Measurements from ENCODE around the gene SH3PXD2B. TPM values are rescaled to one million over a fixed set of nuclear protein-coding genes. Genes with fewer than 3 reads are reported as not detected.

SH3PXD2B gene
- total RNA-seq, 2 donors from 2014 or later = 0.12 to 0.21 TPM

DNA sequence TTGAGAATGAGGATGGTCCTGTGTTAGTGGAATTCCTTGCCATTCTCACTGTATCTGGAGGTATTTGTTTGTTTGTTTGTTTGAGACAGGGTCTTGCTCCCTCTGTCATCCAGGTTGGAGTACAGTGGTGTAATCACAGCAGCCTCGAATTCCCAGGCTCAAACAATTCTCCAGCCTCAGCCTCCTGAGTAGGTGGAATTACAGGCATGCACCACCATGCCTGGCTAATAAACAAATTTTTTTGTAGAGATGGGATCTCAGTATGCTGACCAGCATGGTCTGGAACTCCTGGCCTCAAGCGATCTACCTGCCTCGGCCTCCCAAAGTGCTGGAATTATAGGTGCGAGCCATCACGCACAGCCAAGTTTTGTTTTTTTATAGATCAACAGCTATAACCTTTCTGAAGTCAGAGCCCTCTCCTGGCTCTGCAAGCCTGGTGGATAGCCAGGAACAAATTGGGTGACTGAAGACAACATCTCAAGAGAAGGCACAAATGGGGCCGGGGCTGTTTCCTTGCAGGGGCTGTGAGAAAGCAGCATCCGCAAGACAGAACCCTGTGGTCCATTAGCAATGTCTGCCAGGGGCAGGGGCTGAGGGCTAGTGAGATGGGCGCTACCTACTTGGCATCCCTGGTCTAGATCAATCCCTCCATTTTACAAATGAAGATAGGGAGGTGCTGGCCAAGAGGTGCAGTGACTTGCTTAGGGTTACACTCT is 18.8 kb downstream of the SH3PXD2B start:
- H3K9me3 ChIP-seq (ENCODE audit: control insufficient read depth, low read length, poor library complexity, severe bottlenecking) = no peaks in the 10 kb centered on the region
- no peak overlapping the region for H3K27ac Mint-ChIP-seq
- no peaks in the 10 kb centered on the region for H3K4me1 Mint-ChIP-seq
- peaks cover 2% of the 10 kb centered on the region for H3K36me3 Mint-ChIP-seq (ENCODE audit: low read depth)
- no peak overlapping the region for H3K4me3 Mint-ChIP-seq
- peaks cover 17% of the 10 kb centered on the region for H3K27me3 Mint-ChIP-seq
- DNase-seq (no peak), ATAC-seq (no peak)

DNA sequence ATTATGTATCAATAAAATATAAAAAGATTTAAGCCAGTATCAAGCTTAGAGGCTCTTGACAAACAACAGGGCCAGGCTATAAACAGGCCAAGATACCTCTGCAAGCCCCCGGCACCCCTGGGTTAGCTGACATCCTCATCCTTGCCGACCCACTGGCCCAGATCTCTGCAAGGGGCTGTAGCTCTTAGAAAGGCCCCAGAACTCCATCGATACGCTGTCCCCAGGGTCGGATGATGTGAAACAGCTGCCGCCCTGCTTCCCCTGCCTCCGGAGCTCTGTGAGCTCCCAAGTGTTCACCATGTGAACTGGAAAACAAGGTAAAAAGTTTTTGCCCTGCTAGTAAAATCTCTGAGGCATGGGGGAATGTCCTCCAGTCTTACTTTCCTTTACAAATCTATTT is 20.1 kb downstream of the SH3PXD2B start:
- no peaks in the 10 kb centered on the region for H3K9me3 ChIP-seq (ENCODE audit: control insufficient read depth, low read length, poor library complexity, severe bottlenecking)
- no peak overlapping the region for H3K27ac Mint-ChIP-seq
- no peak overlapping the region for H3K4me3 Mint-ChIP-seq
- H3K4me1 Mint-ChIP-seq = no peaks in the 10 kb centered on the region
- H3K36me3 Mint-ChIP-seq (ENCODE audit: low read depth) = peaks cover 2% of the 10 kb centered on the region
- DNase-seq (no peak), ATAC-seq (no peak)
- peaks cover 17% of the 10 kb centered on the region for H3K27me3 Mint-ChIP-seq

- no peaks in the 10 kb centered on the region for H3K9me3 ChIP-seq (ENCODE audit: control insufficient read depth, low read length, poor library complexity, severe bottlenecking)
- H3K27me3 Mint-ChIP-seq = peaks cover 17% of the 10 kb centered on the region
- H3K4me3 Mint-ChIP-seq = no peak overlapping the region
- no peak overlapping the region for H3K27ac Mint-ChIP-seq
- ATAC-seq (no peak), DNase-seq (no peak)
- peaks cover 2% of the 10 kb centered on the region for H3K36me3 Mint-ChIP-seq (ENCODE audit: low read depth)
- H3K4me1 Mint-ChIP-seq = no peaks in the 10 kb centered on the region
These were observed 20.8 kb downstream of the SH3PXD2B start for GRCh38 chr5:172433513-172433912.

- H3K9me3 ChIP-seq (ENCODE audit: control insufficient read depth, low read length, poor library complexity, severe bottlenecking) = no peaks in the 10 kb centered on the region
- Mint-ChIP-seq H3K4me1 (no peaks in the 10 kb centered on the region), H3K4me3 (no peak overlapping the region), H3K36me3 (ENCODE audit: low read depth) (peaks cover under 1% of the 10 kb centered on the region), H3K27me3 (peaks cover 17% of the 10 kb centered on the region), H3K27ac (no peak overlapping the region)
- no peak for DNase-seq
- no peak for ATAC-seq
These were observed 21.3 kb downstream of the SH3PXD2B start for GRCh38 chr5:172433071-172433470.

GRCh38 chr5:172430354-172430753 is 24.0 kb downstream of the SH3PXD2B start:
- Mint-ChIP-seq H3K27me3 (peaks cover 31% of the 10 kb centered on the region), H3K4me1 (no peaks in the 10 kb centered on the region), H3K36me3 (ENCODE audit: low read depth) (peaks cover under 1% of the 10 kb centered on the region), H3K27ac (no peak overlapping the region), H3K4me3 (no peak overlapping the region)
- H3K9me3 ChIP-seq (ENCODE audit: control insufficient read depth, low read length, poor library complexity, severe bottlenecking) = no peaks in the 10 kb centered on the region
- DNase-seq (no peak), ATAC-seq (no peak)

DNA sequence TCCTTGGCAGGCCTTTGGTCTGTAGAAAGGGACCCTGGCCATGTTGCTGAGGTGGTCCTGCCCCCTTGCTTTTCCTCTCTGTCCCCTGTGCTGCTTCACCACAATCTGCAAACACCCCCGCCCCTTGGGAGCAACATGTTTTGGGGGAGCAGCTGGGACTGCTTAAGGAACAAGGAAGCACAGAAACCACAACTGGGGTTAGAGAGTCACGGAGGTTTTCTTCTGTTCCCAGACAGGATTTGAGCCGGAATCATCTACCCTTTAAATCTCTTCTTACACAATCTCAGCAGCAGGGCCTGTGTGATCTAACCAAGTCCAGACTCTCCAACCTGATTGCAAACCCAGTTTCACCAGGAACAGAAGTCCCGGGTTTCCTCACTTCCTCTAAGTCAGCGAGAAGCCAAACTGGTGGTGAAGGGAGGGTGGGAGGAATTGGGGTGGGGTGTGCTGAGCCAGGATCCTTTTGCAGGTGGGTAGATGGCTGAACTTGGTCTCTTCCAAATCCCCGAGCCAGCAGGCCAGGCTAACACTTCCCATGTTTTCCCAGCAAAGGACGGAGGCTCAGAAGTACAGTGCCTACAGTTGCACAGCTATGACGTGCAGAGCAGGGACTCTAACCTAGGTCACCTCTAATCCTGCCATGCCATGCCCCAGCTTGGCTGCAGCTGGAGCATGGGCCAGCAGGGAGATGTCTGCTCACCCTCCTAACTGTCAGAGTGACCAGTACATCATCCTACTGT is 25.0 kb downstream of the SH3PXD2B start:
- DNase-seq = no peak
- H3K36me3 Mint-ChIP-seq (ENCODE audit: low read depth) = peaks cover 2% of the 10 kb centered on the region
- no peaks in the 10 kb centered on the region for H3K9me3 ChIP-seq (ENCODE audit: control insufficient read depth, low read length, poor library complexity, severe bottlenecking)

DNA sequence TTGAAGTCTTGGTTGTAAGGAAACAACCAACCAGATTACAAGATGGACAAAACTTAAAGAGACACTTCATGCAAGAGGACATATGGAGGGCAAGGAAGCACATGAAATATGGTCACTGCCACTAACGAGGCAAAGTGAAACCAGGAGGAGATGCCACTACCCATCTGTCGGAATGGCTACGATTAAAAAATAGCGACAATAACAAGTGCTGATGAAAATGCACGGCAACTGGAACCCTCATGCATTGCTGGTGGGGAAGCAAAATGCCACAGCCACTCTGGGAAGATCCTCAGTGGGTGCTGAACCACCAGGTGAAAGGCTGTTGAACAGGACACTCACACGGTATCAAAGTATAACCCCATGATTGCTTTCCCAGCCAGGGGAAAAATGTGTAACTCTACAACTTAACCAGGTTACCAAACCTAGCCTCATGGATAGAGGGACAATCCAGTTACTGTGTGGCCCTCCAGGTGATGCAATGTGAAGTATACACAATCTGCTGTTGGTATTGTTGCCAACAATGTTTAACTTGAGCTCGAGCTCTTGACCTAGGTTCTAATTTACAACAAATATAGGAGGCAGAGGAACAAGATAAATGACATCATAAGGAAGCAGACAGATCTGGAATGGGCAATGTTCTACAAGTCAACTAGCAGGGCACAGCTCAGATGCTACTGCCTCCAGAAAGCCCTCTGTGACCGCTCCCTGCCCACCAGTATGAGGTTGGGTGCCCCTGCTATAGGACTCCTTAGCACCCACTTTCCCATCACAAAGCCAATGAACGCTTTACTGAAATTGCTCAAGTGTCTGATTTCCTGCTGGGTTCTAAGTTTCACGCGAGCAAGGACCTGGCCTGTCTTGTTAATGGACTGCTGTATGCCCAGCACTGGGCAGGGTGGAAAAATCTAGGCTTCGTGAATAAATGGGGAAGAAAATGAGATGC is 25.8 kb downstream of the SH3PXD2B start:
- Mint-ChIP-seq H3K27ac (no peak overlapping the region), H3K27me3 (peaks cover 43% of the 10 kb centered on the region), H3K4me3 (no peak overlapping the region), H3K4me1 (no peaks in the 10 kb centered on the region), H3K36me3 (ENCODE audit: low read depth) (peaks cover 2% of the 10 kb centered on the region)
- no peaks in the 10 kb centered on the region for H3K9me3 ChIP-seq (ENCODE audit: control insufficient read depth, low read length, poor library complexity, severe bottlenecking)
- ATAC-seq = no peak
- DNase-seq = no peak

More for the DNA sequence above, 25.0 kb downstream of the SH3PXD2B start:
- ATAC-seq = no peak
- Mint-ChIP-seq H3K27ac (no peak overlapping the region), H3K4me1 (no peaks in the 10 kb centered on the region), H3K4me3 (no peak overlapping the region), H3K27me3 (peaks cover 40% of the 10 kb centered on the region)

DNA sequence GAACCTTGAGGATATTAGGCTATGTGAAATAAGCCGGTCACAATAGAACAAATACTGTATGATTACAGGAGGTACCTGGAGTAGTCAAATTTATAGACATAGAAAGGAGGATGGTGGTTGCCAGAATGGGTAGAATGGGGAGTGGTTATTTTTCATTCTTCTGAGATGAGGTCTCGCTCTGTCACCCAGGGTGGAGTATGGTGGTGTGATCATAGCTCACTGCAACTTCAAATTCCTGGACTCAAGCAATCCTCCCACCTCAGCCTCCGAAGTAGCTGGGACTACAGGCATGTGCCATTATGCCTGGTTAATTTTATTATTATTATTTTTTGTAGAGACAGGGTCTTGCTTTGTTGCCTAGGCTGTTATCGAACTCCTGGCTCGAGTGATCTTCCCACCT is 27.1 kb downstream of the SH3PXD2B start:
- peaks cover 2% of the 10 kb centered on the region for H3K36me3 Mint-ChIP-seq (ENCODE audit: low read depth)
- DNase-seq (no peak), ATAC-seq (no peak)
- H3K9me3 ChIP-seq (ENCODE audit: control insufficient read depth, low read length, poor library complexity, severe bottlenecking) = no peaks in the 10 kb centered on the region
- no peak overlapping the region for H3K4me3 Mint-ChIP-seq
- peaks cover 40% of the 10 kb centered on the region for H3K27me3 Mint-ChIP-seq
- H3K27ac Mint-ChIP-seq = no peak overlapping the region
- H3K4me1 Mint-ChIP-seq = no peaks in the 10 kb centered on the region

- DNase-seq (no peak), ATAC-seq (no peak)
- H3K9me3 ChIP-seq (ENCODE audit: control insufficient read depth, low read length, poor library complexity, severe bottlenecking) = no peaks in the 10 kb centered on the region
- H3K4me1 Mint-ChIP-seq = no peaks in the 10 kb centered on the region
- peaks cover 45% of the 10 kb centered on the region for H3K27me3 Mint-ChIP-seq
- peaks cover 2% of the 10 kb centered on the region for H3K36me3 Mint-ChIP-seq (ENCODE audit: low read depth)
- H3K27ac Mint-ChIP-seq = no peak overlapping the region
- H3K4me3 Mint-ChIP-seq = no peak overlapping the region
These were observed 28.2 kb downstream of the SH3PXD2B start for GRCh38 chr5:172426086-172426485.

- H3K27ac Mint-ChIP-seq = no peak overlapping the region
These were observed 28.9 kb downstream of the SH3PXD2B start for GRCh38 chr5:172425402-172425801.

DNA sequence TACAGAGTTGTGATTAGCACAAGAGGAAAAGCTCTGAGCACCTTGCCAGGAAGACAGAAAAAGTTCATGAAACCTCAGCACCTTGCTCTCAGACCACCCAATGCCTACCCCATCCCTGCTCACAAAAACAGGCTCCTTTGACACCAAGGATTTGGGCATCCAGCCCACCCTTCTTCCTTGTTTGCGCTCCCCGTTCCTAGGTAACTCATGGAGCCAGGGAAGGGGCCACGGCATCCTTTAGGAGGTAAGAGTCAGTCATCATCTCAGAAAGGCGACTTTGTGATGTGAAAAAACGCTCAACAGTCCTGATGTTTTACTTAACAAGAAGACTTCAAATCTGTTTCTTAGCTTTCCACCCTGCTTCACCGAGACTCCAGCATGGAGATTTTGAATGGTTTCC is 29.5 kb downstream of the SH3PXD2B start:
- peaks cover 2% of the 10 kb centered on the region for H3K36me3 Mint-ChIP-seq (ENCODE audit: low read depth)
- ATAC-seq (no peak), DNase-seq (no peak)
- no peaks in the 10 kb centered on the region for H3K9me3 ChIP-seq (ENCODE audit: control insufficient read depth, low read length, poor library complexity, severe bottlenecking)
- H3K27ac Mint-ChIP-seq = no peak overlapping the region
- H3K4me3 Mint-ChIP-seq = no peak overlapping the region
- H3K4me1 Mint-ChIP-seq = no peaks in the 10 kb centered on the region
- peaks cover 56% of the 10 kb centered on the region for H3K27me3 Mint-ChIP-seq

More at GRCh38 chr5:172425402-172425801, 28.9 kb downstream of the SH3PXD2B start:
- ATAC-seq (no peak), DNase-seq (no peak)
- no peak overlapping the region for H3K4me3 Mint-ChIP-seq
- peaks cover 2% of the 10 kb centered on the region for H3K36me3 Mint-ChIP-seq (ENCODE audit: low read depth)
- H3K27me3 Mint-ChIP-seq = peaks cover 50% of the 10 kb centered on the region
- H3K4me1 Mint-ChIP-seq = no peaks in the 10 kb centered on the region
- H3K9me3 ChIP-seq (ENCODE audit: control insufficient read depth, low read length, poor library complexity, severe bottlenecking) = no peaks in the 10 kb centered on the region

- Mint-ChIP-seq H3K27me3 (peaks cover 62% of the 10 kb centered on the region), H3K4me1 (no peaks in the 10 kb centered on the region), H3K4me3 (no peak overlapping the region), H3K27ac (no peak overlapping the region), H3K36me3 (ENCODE audit: low read depth) (peaks cover 2% of the 10 kb centered on the region)
- H3K9me3 ChIP-seq (ENCODE audit: control insufficient read depth, low read length, poor library complexity, severe bottlenecking) = no peaks in the 10 kb centered on the region
- ATAC-seq (no peak), DNase-seq (no peak)
These were observed 30.2 kb downstream of the SH3PXD2B start for GRCh38 chr5:172424111-172424490.
